Breast epithelium (tissue), 4 donors: Measurements from ENCODE around the gene RERE. TPM values are rescaled to one million over a fixed set of nuclear protein-coding genes. Genes with fewer than 3 reads are reported as not detected.

Experiments
- DNase-seq, 2 donors: peaks; one replicate each; pipeline ENCODE4 v3.0.0-alpha.2; 2019; ENCODE audit warnings: low spot score in 2 of 2
- H3K27ac ChIP-seq, 2 donors: fragments of 200-600 bp; sonication (generic) in 1 of 2; one replicate each; pipeline ENCODE4 v1.5.1; 2016 to 2019; ENCODE audit warnings: mild to moderate bottlenecking in 1 of 2
- H3K27me3 ChIP-seq, 2 donors: fragments of 200-600 bp; sonication (generic) in 1 of 2; one replicate each; pipeline versions ENCODE4 v1.5.1 to v1.6.0; 2017 to 2019; ENCODE audit warnings: control low read depth in 1 of 2, mild to moderate bottlenecking in 1 of 2
- H3K36me3 ChIP-seq: fragments of 200-600 bp; one replicate; pipeline ENCODE4 v1.5.1; 2019
- H3K4me1 ChIP-seq, 2 donors: fragments of 200-600 bp; sonication (generic); one replicate each; pipeline ENCODE4 v1.5.1; 2016 to 2019; ENCODE audit warnings: control low read depth in 1 of 2
- H3K4me3 ChIP-seq, 3 donors: fragments of 200-600 bp; sonication (generic); 1 replicate in 2 of 3; 2 replicates in 1 of 3; pipeline ENCODE4 v1.5.1; 2016 to 2019; ENCODE audit warnings: mild to moderate bottlenecking in 3 of 3, moderate library complexity in 2 of 3
- H3K9me3 ChIP-seq, 2 donors: fragments of 200-600 bp; sonication (generic) in 1 of 2; one replicate each; pipeline ENCODE4 v1.5.1; 2016 to 2019; ENCODE audit warnings: control low read depth in 1 of 2
- CTCF ChIP-seq, 3 donors: fragments of 450-650 bp; IDR thresholded peaks; one replicate each; pipeline ENCODE4 v1.5.1; 2016 to 2017; ENCODE audit warnings: antibody characterized with exemption in 3 of 3, mild to moderate bottlenecking in 3 of 3, moderate library complexity in 3 of 3
- POLR2A ChIP-seq: fragments of 450-650 bp; IDR thresholded peaks from one replicate; pipeline ENCODE4 v1.6.1; 2016; ENCODE audit warnings: antibody characterized with exemption, mild to moderate bottlenecking, moderate library complexity
- POLR2AphosphoS5 ChIP-seq, 3 donors: sonication (generic); formaldehyde crosslinking; IDR thresholded peaks; one replicate each; pipeline ENCODE4 v1.6.1; 2017; ENCODE audit warnings: antibody characterized with exemption in 3 of 3
- intact Hi-C: fragments of 100-400 bp; cut with DNase I; formaldehyde crosslinking; loops from one replicate; pipeline ENCODE4 v1.15.1; 2023; ENCODE audit warnings: low total_unique reads
- total RNA-seq, 3 donors: library from RNA; depleted of rRNA; stranded (reverse); fragments of >200 nt; gene quantifications; one replicate each; pipeline ENCODE4 v1.1.0, GENCODE V29; 2016

RERE gene
- total RNA-seq, 3 donors from 2014 or later = 65.8 to 166 (median 123) TPM

GRCh38 chr1:8520483-8520966 is 296.9 kb downstream of the RERE start:
- H3K9me3 ChIP-seq = no peaks in the 10 kb centered on the region
- H3K36me3 ChIP-seq = no peaks in the 10 kb centered on the region
- no peak for DNase-seq
- no peak overlapping the region for H3K4me3 ChIP-seq
- peak overlapping the region in 1 of 2 donors; percentile 65 for H3K27ac ChIP-seq
- TF ChIP-seq POLR2A (no peak), CTCF (IDR thresholded peaks at IDR 0.05) (no peak), POLR2AphosphoS5 (IDR thresholded peaks at IDR 0.05) (no peak)
- H3K4me1 ChIP-seq = peaks cover 0 to 8% of the 10 kb centered on the region in 2 donors
- intact Hi-C loops = no loop called here
- no peaks in the 10 kb centered on the region for H3K27me3 ChIP-seq

GRCh38 chr1:8519167-8519566 is 298.3 kb downstream of the RERE start:
- Histone ChIP-seq H3K4me3 (no peak overlapping the region), H3K4me1 (peaks cover 0 to 6% of the 10 kb centered on the region in 2 donors), H3K9me3 (no peaks in the 10 kb centered on the region), H3K27me3 (no peaks in the 10 kb centered on the region), H3K36me3 (no peaks in the 10 kb centered on the region), H3K27ac (no peak overlapping the region)
- TF ChIP-seq POLR2A (no peak), POLR2AphosphoS5 (IDR thresholded peaks at IDR 0.05) (no peak), CTCF (IDR thresholded peaks at IDR 0.05) (no peak)
- intact Hi-C loops = loop anchor here (5.0 kb wide), 1 partner anchor 512 kb away; no protein-coding TSS in a partner anchor
- DNase-seq = no peak

- intact Hi-C loops = loop anchor here (5.0 kb wide), 1 partner anchor 511 kb away; no protein-coding TSS in a partner anchor
- Histone ChIP-seq H3K4me1 (no peaks in the 10 kb centered on the region), H3K27ac (peak overlapping the region; percentile 6 to 29), H3K36me3 (no peaks in the 10 kb centered on the region), H3K4me3 (no peak overlapping the region), H3K27me3 (no peaks in the 10 kb centered on the region), H3K9me3 (no peaks in the 10 kb centered on the region)
- TF ChIP-seq POLR2A = no peak
- no peak for TF ChIP-seq CTCF (IDR thresholded peaks at IDR 0.05)
- no peak for TF ChIP-seq POLR2AphosphoS5 (IDR thresholded peaks at IDR 0.05)
- no peak for DNase-seq
Observed at GRCh38 chr1:8518490-8518801, 299.0 kb downstream of the RERE start.

- TF ChIP-seq POLR2A (no peak), POLR2AphosphoS5 (IDR thresholded peaks at IDR 0.05) (no peak), CTCF (IDR thresholded peaks at IDR 0.05) (no peak)
- Histone ChIP-seq H3K9me3 (no peaks in the 10 kb centered on the region), H3K4me1 (no peaks in the 10 kb centered on the region), H3K4me3 (no peak overlapping the region), H3K27me3 (no peaks in the 10 kb centered on the region), H3K27ac (peak overlapping the region; percentile 6 to 29), H3K36me3 (no peaks in the 10 kb centered on the region)
- intact Hi-C loops = loop anchor here (5.0 kb wide), 1 partner anchor 511 kb away; no protein-coding TSS in a partner anchor
- no peak for DNase-seq
Observed at GRCh38 chr1:8517661-8518489, 299.6 kb downstream of the RERE start.
